ENCODE measurements around the gene SOCS3.

The SOCS3 gene

GRCh38 chr17:78390241-78391050, 30.6 kb upstream of the SOCS3 start:
- no peak for DNase-seq

GRCh38 chr17:78387977-78388941, 28.4 kb upstream of the SOCS3 start:
- no peak for DNase-seq

- no peak for DNase-seq
Measured at GRCh38 chr17:78384479-78385175, 24.8 kb upstream of the SOCS3 start.

- DNase-seq: no peak
Measured at GRCh38 chr17:78383725-78384471, 24.0 kb upstream of the SOCS3 start.

GRCh38 chr17:78381601-78382232, 21.8 kb upstream of the SOCS3 start:
- DNase-seq: no peak

GRCh38 chr17:78380370-78380769, 20.5 kb upstream of the SOCS3 start:
- no peak for DNase-seq

GRCh38 chr17:78379131-78379491, 19.2 kb upstream of the SOCS3 start:
- DNase-seq: no peak

GRCh38 chr17:78378225-78379130, 18.6 kb upstream of the SOCS3 start, which contains the start of gene PGS1:
Gene PGS1 (plus strand): TSS chr17:78378649. CDS start chr17:78378666, 17 bp downstream.
- no peak for DNase-seq

GRCh38 chr17:78377858-78378224, 18.0 kb upstream of the SOCS3 start:
- DNase-seq: no peak

- DNase-seq: no peak
Measured at GRCh38 chr17:78376161-78376560, 16.3 kb upstream of the SOCS3 start.

GRCh38 chr17:78375401-78376151, 15.7 kb upstream of the SOCS3 start:
- no peak for DNase-seq

GRCh38 chr17:78374631-78375274, 14.9 kb upstream of the SOCS3 start:
- no peak for DNase-seq

GRCh38 chr17:78374189-78374588, 14.3 kb upstream of the SOCS3 start:
- DNase-seq: no peak

- DNase-seq: no peak
Measured at GRCh38 chr17:78372841-78373240, 13.0 kb upstream of the SOCS3 start.

- DNase-seq: no peak
Measured at GRCh38 chr17:78371056-78371455, 11.2 kb upstream of the SOCS3 start.

- DNase-seq: no peak
Measured at GRCh38 chr17:78369791-78370381, 10.0 kb upstream of the SOCS3 start.

- DNase-seq: no peak
Measured at GRCh38 chr17:78368854-78369495, 9.1 kb upstream of the SOCS3 start.

- no peak for DNase-seq
Measured at GRCh38 chr17:78368348-78368747, 8.5 kb upstream of the SOCS3 start.

GRCh38 chr17:78367193-78367592, 7.3 kb upstream of the SOCS3 start:
- DNase-seq: no peak
